IPS DF 6.9 (cell line): ENCODE results near the gene EMC9.

ENCODE experiments used
- DNase-seq: peaks from one replicate; pipeline ENCODE4 v3.0.0-alpha.2; 2013; ENCODE audit warnings: low read depth, low spot score
- H3K27ac ChIP-seq: one replicate; pipeline ENCODE4 v1.5.1; 2013; ENCODE audit warnings: low read length, control low read depth
- H3K27me3 ChIP-seq: 2 replicates; pipeline ENCODE4 v1.6.1; 2013; ENCODE audit warnings: mild to moderate bottlenecking, low read length; ENCODE audit not compliant: control insufficient read depth, insufficient read depth
- H3K36me3 ChIP-seq: 2 replicates; pipeline ENCODE4 v1.6.1; 2013; ENCODE audit warnings: low read length; ENCODE audit not compliant: control insufficient read depth, insufficient read depth
- H3K4me1 ChIP-seq: 2 replicates; pipeline ENCODE4 v1.6.1; 2013; ENCODE audit warnings: low read length; ENCODE audit not compliant: control insufficient read depth, insufficient read depth
- H3K4me3 ChIP-seq: 2 replicates; pipeline ENCODE4 v1.5.1; 2013; ENCODE audit warnings: mild to moderate bottlenecking, low read length
- H3K9me3 ChIP-seq: 2 replicates; pipeline ENCODE4 v1.6.1; 2013; ENCODE audit warnings: low read length, inconsistent platforms; ENCODE audit not compliant: control insufficient read depth, insufficient read depth
- whole genome bisulfite sequencing: extraction: QIAGEN DNeasy Blood & Tissue Kit; methylation state at CpG from one replicate; pipeline ENCODE4 v1.1.7; 2013; ENCODE audit warnings: mixed read lengths, missing lambda C conversion rate; ENCODE audit not compliant: insufficient read length, insufficient coverage; 5-methylcytosine and 5-hydroxymethylcytosine counted together

The EMC9 gene

GRCh38 chr14:24095271-24096068 is 45.9 kb downstream of the EMC9 start:
- Histone ChIP-seq H3K9me3 (no peaks in the 10 kb centered on the region), H3K4me3 (peak overlapping the region; percentile 83; the same call in 1 of the 2 replicates), H3K27me3 (no peaks in the 10 kb centered on the region), H3K4me1 (peaks cover 6% of the 10 kb centered on the region; the same call in 1 of the 2 replicates), H3K27ac (no peak overlapping the region), H3K36me3 (peaks cover 16% of the 10 kb centered on the region)
- no CpG with 5 or more reads among the region's 12 CpGs for WGBS
- no peak for DNase-seq

- no peak for DNase-seq
- no CpG with 5 or more reads among the region's 14 CpGs for WGBS
- Histone ChIP-seq H3K27ac (no peak overlapping the region), H3K36me3 (peaks cover 13% of the 10 kb centered on the region), H3K4me1 (peaks cover 6% of the 10 kb centered on the region; the same call in 1 of the 2 replicates), H3K4me3 (peak overlapping the region; percentile 83), H3K27me3 (no peaks in the 10 kb centered on the region), H3K9me3 (no peaks in the 10 kb centered on the region)
These were observed 46.5 kb downstream of the EMC9 start for GRCh38 chr14:24094841-24095270.

GRCh38 chr14:24093901-24094840 is 47.2 kb downstream of the EMC9 start, which contains the start of gene PCK2:
Gene PCK2 (plus strand): TSS chr14:24094311. CDS start chr14:24094406, 95 bp downstream.
- no peaks in the 10 kb centered on the region for H3K27me3 ChIP-seq
- H3K36me3 ChIP-seq, result peaks cover 9% of the 10 kb centered on the region
- H3K27ac ChIP-seq, result no peak within 1 kb of the TSS
- peaks cover 6% of the 10 kb centered on the region; the same call in 1 of the 2 replicates for H3K4me1 ChIP-seq
- no peak for DNase-seq
- H3K9me3 ChIP-seq, result no peaks in the 10 kb centered on the region
- WGBS, result no CpG with 5 or more reads among the region's 68 CpGs
- H3K4me3 ChIP-seq, result peak within 1 kb of the TSS; percentile 83

DNA sequence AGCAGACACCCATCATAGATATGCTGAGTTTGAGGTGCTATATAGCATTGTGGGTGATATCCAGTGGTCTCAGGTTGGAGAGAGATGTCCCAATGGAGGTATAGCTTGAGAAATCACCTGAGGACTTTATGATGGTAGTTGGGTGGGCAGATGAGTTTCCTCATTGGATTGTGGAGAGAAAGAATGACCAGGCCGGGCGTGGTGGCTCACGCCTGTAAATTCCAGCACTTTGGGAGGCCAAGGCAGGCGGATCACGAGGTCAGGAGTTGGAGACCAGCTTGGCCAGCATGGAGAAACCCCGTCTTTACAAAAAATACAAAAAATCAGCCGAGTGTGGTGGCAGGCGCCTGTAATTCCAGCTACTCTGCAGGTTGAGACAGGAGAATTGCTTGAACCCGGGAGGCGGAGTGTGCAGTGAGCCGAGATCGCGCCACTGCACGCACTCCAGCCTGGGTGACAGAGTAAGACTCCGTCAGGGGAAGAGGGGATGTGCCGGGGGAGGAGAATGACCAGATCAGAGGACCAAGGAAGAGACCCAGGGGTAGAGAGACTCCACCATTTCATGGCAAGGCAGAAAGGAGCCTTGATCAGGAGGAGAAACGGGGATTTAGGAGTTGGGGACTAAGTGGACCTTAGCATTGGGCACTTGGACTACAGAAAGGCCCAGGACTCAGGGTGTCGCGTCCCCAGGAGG is 48.0 kb downstream of the EMC9 start:
- Histone ChIP-seq H3K4me3 (no peak overlapping the region), H3K36me3 (peaks cover 4% of the 10 kb centered on the region), H3K27ac (no peak overlapping the region), H3K27me3 (no peaks in the 10 kb centered on the region), H3K9me3 (no peaks in the 10 kb centered on the region), H3K4me1 (peaks cover 6% of the 10 kb centered on the region; the same call in 1 of the 2 replicates)
- no peak for DNase-seq
- WGBS, result no CpG with 5 or more reads among the region's 19 CpGs

DNA sequence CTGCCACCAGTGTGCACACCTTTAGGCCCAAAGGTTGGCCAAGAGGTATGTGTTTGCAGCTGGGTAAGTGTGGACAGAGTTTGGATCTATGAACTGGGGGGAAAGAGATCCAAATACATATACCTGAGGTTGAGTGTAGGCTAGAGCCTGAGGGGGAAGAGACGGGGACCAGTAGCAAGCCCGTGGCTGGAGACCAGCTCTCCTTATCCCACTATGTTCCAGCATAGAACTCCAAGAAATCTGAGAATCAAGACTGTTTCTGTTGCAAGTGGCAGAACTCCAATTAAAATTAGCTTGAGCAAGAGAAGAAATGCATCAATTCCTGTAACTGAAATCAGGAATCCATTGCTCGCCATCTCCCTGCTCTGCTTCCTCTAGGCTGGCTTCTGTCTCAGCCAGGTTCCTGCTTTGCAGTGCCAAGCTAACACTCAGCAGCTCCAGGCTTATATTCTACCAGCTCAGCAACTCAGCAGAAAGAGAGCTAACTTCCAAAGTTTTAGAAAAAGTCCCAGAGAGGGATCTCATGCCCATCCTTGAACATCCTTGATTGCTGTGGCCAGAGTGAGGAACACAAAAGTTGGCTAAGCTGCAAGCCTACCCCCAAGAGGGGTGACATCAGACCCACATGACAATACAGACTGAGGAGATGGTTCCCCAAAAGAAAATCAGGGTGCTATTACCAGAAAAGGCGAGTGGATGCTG is 48.7 kb downstream of the EMC9 start:
- WGBS, result no CpG with 5 or more reads among the region's 4 CpGs
- no peak overlapping the region for H3K4me3 ChIP-seq
- H3K4me1 ChIP-seq, result peaks cover 8% of the 10 kb centered on the region; the same call in 1 of the 2 replicates
- no peak overlapping the region for H3K27ac ChIP-seq
- H3K9me3 ChIP-seq, result no peaks in the 10 kb centered on the region
- H3K36me3 ChIP-seq, result no peaks in the 10 kb centered on the region
- no peaks in the 10 kb centered on the region for H3K27me3 ChIP-seq
- DNase-seq, result no peak

DNA sequence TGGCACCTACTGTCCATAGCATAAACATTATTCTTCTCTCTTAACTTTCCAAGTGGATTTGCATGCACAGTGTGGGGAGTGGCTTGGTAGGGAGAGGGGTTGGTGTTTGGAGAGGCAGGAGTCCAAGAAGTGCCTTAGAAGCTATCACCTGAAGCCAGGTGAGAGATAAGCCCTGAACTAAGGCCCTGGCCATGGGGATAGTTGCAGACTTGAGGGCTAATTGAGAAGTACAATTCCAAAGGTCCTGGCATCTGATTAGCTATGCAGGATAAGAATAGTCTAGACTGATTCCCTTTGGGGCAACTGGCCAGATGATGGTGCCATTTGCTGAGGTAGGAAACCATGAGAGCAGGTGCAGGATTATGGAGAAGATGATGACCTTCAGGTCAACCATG is 49.3 kb downstream of the EMC9 start:
- H3K27me3 ChIP-seq, result no peaks in the 10 kb centered on the region
- H3K27ac ChIP-seq, result no peak overlapping the region
- DNase-seq, result no peak
- H3K36me3 ChIP-seq, result no peaks in the 10 kb centered on the region
- H3K9me3 ChIP-seq, result no peaks in the 10 kb centered on the region
- no peak overlapping the region for H3K4me3 ChIP-seq
- H3K4me1 ChIP-seq, result peaks cover 8% of the 10 kb centered on the region; the same call in 1 of the 2 replicates

DNA sequence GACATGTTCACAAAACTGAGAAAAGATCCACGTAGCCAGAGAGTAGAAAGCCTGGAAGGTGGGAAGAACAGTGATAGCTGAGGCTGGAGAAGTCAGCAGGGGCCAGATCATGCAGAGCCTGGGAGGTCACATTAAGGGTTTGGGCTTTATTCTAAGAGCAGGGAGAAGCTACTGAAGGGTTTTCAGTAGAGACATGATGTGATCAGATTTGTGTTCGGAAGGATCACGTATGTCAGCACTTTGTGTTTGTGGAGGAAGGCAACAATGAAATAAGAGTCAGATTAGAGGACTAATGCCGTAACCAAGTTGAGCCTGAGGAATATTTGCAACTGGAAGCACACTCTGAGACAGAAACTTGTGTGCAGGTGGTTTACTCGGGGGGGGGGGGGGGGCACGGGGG is 51.5 kb downstream of the EMC9 start:
- H3K27me3 ChIP-seq, result no peaks in the 10 kb centered on the region
- no peak overlapping the region for H3K27ac ChIP-seq
- no peak overlapping the region for H3K4me3 ChIP-seq
- peaks cover 5% of the 10 kb centered on the region; the same call in 1 of the 2 replicates for H3K4me1 ChIP-seq
- no peak for DNase-seq
- WGBS, result no CpG with 5 or more reads among the region's 6 CpGs
- H3K9me3 ChIP-seq, result no peaks in the 10 kb centered on the region
- no peaks in the 10 kb centered on the region for H3K36me3 ChIP-seq
